ENCODE measurements around the gene ZNF138.

ZNF138 gene

GRCh38 chr7:64878684-64879083 lies 84.5 kb downstream of the ZNF138 start:
- Histone ChIP-seq H2BK120ac (ENCODE audit: low read depth, low read length) (no peak overlapping the region), H2AK5ac (ENCODE audit: low read depth, low read length) (no peak overlapping the region), H3K4me1 (ENCODE audit: control insufficient read depth in 2 of 2, insufficient read depth in 1 of 2, low read depth in 1 of 2, low read length in 2 of 2) (peaks cover 1 to 6% of the 10 kb centered on the region in 2 donors), H2BK5ac (ENCODE audit: low read length) (no peak overlapping the region), H2BK12ac (ENCODE audit: low read length) (no peak overlapping the region), H4K8ac (ENCODE audit: low read depth, low read length) (no peak overlapping the region), H3K36me3 (replicated peaks in 1 of 2; ENCODE audit: control insufficient read depth in 2 of 2, insufficient read depth in 2 of 2, low read length in 2 of 2) (no peaks in the 10 kb centered on the region), H3K23ac (ENCODE audit: low read depth, low read length, poor library complexity) (no peak overlapping the region), H3K4ac (ENCODE audit: low read length) (no peak overlapping the region), H2BK15ac (ENCODE audit: low read length) (no peak overlapping the region), H3K4me3 (ENCODE audit: low read length in 2 of 2) (peak overlapping the region in 1 of 2 donors; percentile 10), H3K9me3 (replicated peaks in 1 of 2; ENCODE audit: control insufficient read depth in 2 of 2, insufficient read depth in 1 of 2, low read depth in 1 of 2, low read length in 2 of 2) (peaks cover 18 to 32% of the 10 kb centered on the region in 2 donors), H3K18ac (ENCODE audit: low read length) (no peak overlapping the region), H3K79me1 (ENCODE audit: low read depth, low read length) (no peaks in the 10 kb centered on the region), H3K9ac (ENCODE audit: low read depth, low read length, poor library complexity) (no peak overlapping the region), H2AFZ (ENCODE audit: low read length) (no peak overlapping the region), H3K14ac (ENCODE audit: low read length) (no peak overlapping the region), H3K4me2 (ENCODE audit: insufficient read depth, low read length, poor library complexity, severe bottlenecking) (no peak overlapping the region), H3K27ac (replicated peaks; ENCODE audit: low read length) (no peak overlapping the region), H3K27me3 (ENCODE audit: control insufficient read depth in 3 of 3, insufficient read depth in 3 of 3, low read depth in 1 of 3, low read length in 3 of 3) (peaks cover 0 to 8% (median 0%) of the 10 kb centered on the region in 3 experiments), H4K91ac (ENCODE audit: low read depth, low read length, poor library complexity) (no peak overlapping the region)
- WGBS, 2 donors (ENCODE audit: extremely low coverage in 2 of 2, insufficient read length in 2 of 2, insufficient replicate concordance in 1 of 2), result no CpG with 5 or more reads among the region's 5 CpGs
- no peak for DNase-seq (ENCODE audit: low spot score)

DNA sequence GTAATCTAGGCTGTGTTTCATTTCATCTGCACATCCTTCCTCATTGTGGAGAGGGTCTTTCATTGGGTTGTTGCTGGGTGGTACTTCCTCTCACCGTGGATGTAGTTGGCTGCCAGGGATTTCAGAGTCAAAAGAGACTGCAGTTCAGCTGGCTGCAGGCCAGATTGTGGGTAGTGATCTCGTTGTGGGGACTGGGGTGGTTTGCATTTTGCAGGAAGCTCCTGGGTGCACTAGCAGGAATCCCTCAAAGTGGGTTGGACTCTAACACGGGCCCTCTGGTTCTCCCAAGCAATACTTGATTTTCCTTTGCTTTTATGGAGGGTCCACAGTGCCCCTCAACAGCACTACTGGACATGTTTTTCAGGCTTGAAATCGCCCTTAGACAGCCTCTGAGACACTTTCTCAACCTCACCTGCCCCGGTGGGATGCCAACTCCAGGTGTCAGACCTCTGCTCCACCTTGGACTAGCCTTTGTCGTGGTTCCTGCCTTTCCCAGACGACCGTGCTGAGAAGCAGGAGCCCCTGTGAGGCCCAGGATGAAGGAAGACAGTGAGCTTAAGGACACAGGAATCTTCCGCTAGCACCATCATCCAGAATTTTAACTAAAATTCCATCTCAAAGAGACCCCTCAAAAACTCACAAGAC lies 85.0 kb downstream of the ZNF138 start:
- Histone ChIP-seq H3K79me1 (ENCODE audit: low read depth, low read length) (no peaks in the 10 kb centered on the region), H2BK12ac (ENCODE audit: low read length) (no peak overlapping the region), H3K4me1 (ENCODE audit: control insufficient read depth in 2 of 2, insufficient read depth in 1 of 2, low read depth in 1 of 2, low read length in 2 of 2) (peaks cover 1 to 6% of the 10 kb centered on the region in 2 donors), H3K36me3 (replicated peaks in 1 of 2; ENCODE audit: control insufficient read depth in 2 of 2, insufficient read depth in 2 of 2, low read length in 2 of 2) (no peaks in the 10 kb centered on the region), H2BK5ac (ENCODE audit: low read length) (no peak overlapping the region), H3K23ac (ENCODE audit: low read depth, low read length, poor library complexity) (no peak overlapping the region), H3K14ac (ENCODE audit: low read length) (no peak overlapping the region), H3K9me3 (replicated peaks in 1 of 2; ENCODE audit: control insufficient read depth in 2 of 2, insufficient read depth in 1 of 2, low read depth in 1 of 2, low read length in 2 of 2) (peaks cover 18 to 34% of the 10 kb centered on the region in 2 donors), H3K27me3 (ENCODE audit: control insufficient read depth in 3 of 3, insufficient read depth in 3 of 3, low read depth in 1 of 3, low read length in 3 of 3) (peaks cover 0 to 7% (median 0%) of the 10 kb centered on the region in 3 experiments), H4K91ac (ENCODE audit: low read depth, low read length, poor library complexity) (no peak overlapping the region), H3K18ac (ENCODE audit: low read length) (no peak overlapping the region), H3K4ac (ENCODE audit: low read length) (no peak overlapping the region), H3K9ac (ENCODE audit: low read depth, low read length, poor library complexity) (no peak overlapping the region), H3K4me2 (ENCODE audit: insufficient read depth, low read length, poor library complexity, severe bottlenecking) (no peak overlapping the region), H2AFZ (ENCODE audit: low read length) (no peak overlapping the region), H3K4me3 (ENCODE audit: low read length in 2 of 2) (no peak overlapping the region), H3K27ac (replicated peaks; ENCODE audit: low read length) (no peak overlapping the region), H2BK120ac (ENCODE audit: low read depth, low read length) (no peak overlapping the region), H2AK5ac (ENCODE audit: low read depth, low read length) (no peak overlapping the region), H4K8ac (ENCODE audit: low read depth, low read length) (no peak overlapping the region), H2BK15ac (ENCODE audit: low read length) (no peak overlapping the region)
- DNase-seq (ENCODE audit: low spot score), result no peak
- WGBS, 2 donors (ENCODE audit: extremely low coverage in 2 of 2, insufficient read length in 2 of 2, insufficient replicate concordance in 1 of 2), result no CpG with 5 or more reads among the region's 9 CpGs

GRCh38 chr7:64879800-64880199 lies 85.6 kb downstream of the ZNF138 start:
- no peak overlapping the region for H3K9ac ChIP-seq (ENCODE audit: low read depth, low read length, poor library complexity)
- no peak overlapping the region for H3K4me2 ChIP-seq (ENCODE audit: insufficient read depth, low read length, poor library complexity, severe bottlenecking)
- peaks cover 20 to 31% of the 10 kb centered on the region in 2 donors for H3K9me3 ChIP-seq (replicated peaks in 1 of 2; ENCODE audit: control insufficient read depth in 2 of 2, insufficient read depth in 1 of 2, low read depth in 1 of 2, low read length in 2 of 2)
- no peak overlapping the region for H2BK5ac ChIP-seq (ENCODE audit: low read length)
- H3K27ac ChIP-seq (replicated peaks; ENCODE audit: low read length), result no peak overlapping the region
- no CpG with 5 or more reads among the region's 17 CpGs for WGBS, 2 donors (ENCODE audit: extremely low coverage in 2 of 2, insufficient read length in 2 of 2, insufficient replicate concordance in 1 of 2)
- peaks cover 1 to 6% of the 10 kb centered on the region in 2 donors for H3K4me1 ChIP-seq (ENCODE audit: control insufficient read depth in 2 of 2, insufficient read depth in 1 of 2, low read depth in 1 of 2, low read length in 2 of 2)
- peaks cover 0 to 7% (median 0%) of the 10 kb centered on the region in 3 experiments for H3K27me3 ChIP-seq (ENCODE audit: control insufficient read depth in 3 of 3, insufficient read depth in 3 of 3, low read depth in 1 of 3, low read length in 3 of 3)
- H2BK12ac ChIP-seq (ENCODE audit: low read length), result no peak overlapping the region
- H3K4me3 ChIP-seq (ENCODE audit: low read length in 2 of 2), result no peak overlapping the region
- H3K79me1 ChIP-seq (ENCODE audit: low read depth, low read length), result no peaks in the 10 kb centered on the region
- H2BK15ac ChIP-seq (ENCODE audit: low read length), result no peak overlapping the region
- no peak overlapping the region for H3K18ac ChIP-seq (ENCODE audit: low read length)
- no peak overlapping the region for H3K23ac ChIP-seq (ENCODE audit: low read depth, low read length, poor library complexity)
- H3K4ac ChIP-seq (ENCODE audit: low read length), result no peak overlapping the region
- H3K14ac ChIP-seq (ENCODE audit: low read length), result no peak overlapping the region
- no peak overlapping the region for H2AK5ac ChIP-seq (ENCODE audit: low read depth, low read length)
- no peak overlapping the region for H2AFZ ChIP-seq (ENCODE audit: low read length)
- H4K8ac ChIP-seq (ENCODE audit: low read depth, low read length), result no peak overlapping the region
- H3K36me3 ChIP-seq (replicated peaks in 1 of 2; ENCODE audit: control insufficient read depth in 2 of 2, insufficient read depth in 2 of 2, low read length in 2 of 2), result no peaks in the 10 kb centered on the region
- DNase-seq (ENCODE audit: low spot score), result no peak
- no peak overlapping the region for H2BK120ac ChIP-seq (ENCODE audit: low read depth, low read length)
- H4K91ac ChIP-seq (ENCODE audit: low read depth, low read length, poor library complexity), result no peak overlapping the region

DNA sequence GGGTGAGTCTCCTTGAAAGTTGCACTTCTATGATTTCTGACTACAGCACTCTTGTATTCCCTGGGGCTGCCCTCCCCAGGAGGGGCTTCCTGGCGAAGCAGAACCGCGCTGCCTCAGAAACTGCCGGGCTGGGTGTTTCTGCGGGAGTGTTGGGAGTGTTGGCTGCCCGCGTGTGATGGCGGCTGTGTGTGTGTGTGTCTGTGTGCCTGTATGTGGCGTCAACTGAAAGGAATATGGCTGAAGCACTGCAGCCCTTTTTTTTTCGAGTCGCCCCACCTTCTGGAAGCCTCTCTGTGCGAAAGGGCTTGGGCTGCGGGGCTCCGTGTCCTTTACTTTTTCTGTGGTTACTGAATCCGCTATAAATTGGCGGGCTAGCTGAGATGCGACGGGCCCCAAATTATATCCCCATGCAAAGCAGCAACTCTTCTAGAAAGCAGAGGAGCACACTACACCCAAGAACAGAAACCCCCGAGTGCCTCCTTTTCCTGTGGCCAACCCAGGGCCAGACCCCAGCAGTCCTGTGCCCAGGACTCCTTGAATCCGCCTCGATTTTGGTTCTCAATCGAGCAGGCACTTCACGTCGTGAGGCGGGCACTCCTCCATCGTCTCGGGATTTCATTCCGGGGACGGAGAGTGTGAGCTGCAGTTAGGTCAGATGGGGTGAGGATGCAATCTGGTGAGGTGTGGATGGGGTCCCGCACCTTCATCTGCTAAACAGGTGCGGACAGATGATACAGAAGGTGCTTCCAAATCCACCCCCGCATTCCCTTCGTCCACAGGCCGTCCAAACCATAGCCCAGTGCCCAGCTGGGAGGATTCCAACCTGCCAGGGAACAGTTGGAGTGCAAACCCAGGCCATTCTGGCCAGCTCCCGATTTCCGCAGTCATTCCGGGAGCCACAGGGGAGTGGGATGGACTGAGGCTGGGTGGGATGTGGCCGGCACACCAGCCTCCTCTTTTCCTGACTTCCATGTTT lies 86.4 kb downstream of the ZNF138 start:
- Histone ChIP-seq H3K4me3 (ENCODE audit: low read length in 2 of 2) (no peak overlapping the region), H3K14ac (ENCODE audit: low read length) (no peak overlapping the region), H3K23ac (ENCODE audit: low read depth, low read length, poor library complexity) (no peak overlapping the region), H2BK12ac (ENCODE audit: low read length) (no peak overlapping the region), H3K27ac (replicated peaks; ENCODE audit: low read length) (no peak overlapping the region), H3K4me1 (ENCODE audit: control insufficient read depth in 2 of 2, insufficient read depth in 1 of 2, low read depth in 1 of 2, low read length in 2 of 2) (peaks cover 1 to 6% of the 10 kb centered on the region in 2 donors), H3K36me3 (replicated peaks in 1 of 2; ENCODE audit: control insufficient read depth in 2 of 2, insufficient read depth in 2 of 2, low read length in 2 of 2) (no peaks in the 10 kb centered on the region), H2BK5ac (ENCODE audit: low read length) (no peak overlapping the region), H3K4me2 (ENCODE audit: insufficient read depth, low read length, poor library complexity, severe bottlenecking) (no peak overlapping the region), H4K91ac (ENCODE audit: low read depth, low read length, poor library complexity) (no peak overlapping the region), H2BK120ac (ENCODE audit: low read depth, low read length) (no peak overlapping the region), H3K9me3 (replicated peaks in 1 of 2; ENCODE audit: control insufficient read depth in 2 of 2, insufficient read depth in 1 of 2, low read depth in 1 of 2, low read length in 2 of 2) (peaks cover 25 to 29% of the 10 kb centered on the region in 2 donors), H3K18ac (ENCODE audit: low read length) (no peak overlapping the region), H3K79me1 (ENCODE audit: low read depth, low read length) (no peaks in the 10 kb centered on the region), H4K8ac (ENCODE audit: low read depth, low read length) (no peak overlapping the region), H3K27me3 (ENCODE audit: control insufficient read depth in 3 of 3, insufficient read depth in 3 of 3, low read depth in 1 of 3, low read length in 3 of 3) (peaks cover 0 to 10% (median 0%) of the 10 kb centered on the region in 3 experiments), H2AK5ac (ENCODE audit: low read depth, low read length) (no peak overlapping the region), H2BK15ac (ENCODE audit: low read length) (no peak overlapping the region), H2AFZ (ENCODE audit: low read length) (no peak overlapping the region), H3K9ac (ENCODE audit: low read depth, low read length, poor library complexity) (no peak overlapping the region), H3K4ac (ENCODE audit: low read length) (no peak overlapping the region)
- no peak for DNase-seq (ENCODE audit: low spot score)
- no CpG with 5 or more reads among the region's 38 CpGs for WGBS, 2 donors (ENCODE audit: extremely low coverage in 2 of 2, insufficient read length in 2 of 2, insufficient replicate concordance in 1 of 2)

Data from neuronal stem cell (in vitro differentiated cells).